Measurements from ENCODE around the gene P2RY4.
"Not testable (repeated sequence)": the region's sequence is repeated elsewhere in the genome, so short reads cannot be mapped to it uniquely, and the experiment has no call there.

Gene P2RY4

DNA sequence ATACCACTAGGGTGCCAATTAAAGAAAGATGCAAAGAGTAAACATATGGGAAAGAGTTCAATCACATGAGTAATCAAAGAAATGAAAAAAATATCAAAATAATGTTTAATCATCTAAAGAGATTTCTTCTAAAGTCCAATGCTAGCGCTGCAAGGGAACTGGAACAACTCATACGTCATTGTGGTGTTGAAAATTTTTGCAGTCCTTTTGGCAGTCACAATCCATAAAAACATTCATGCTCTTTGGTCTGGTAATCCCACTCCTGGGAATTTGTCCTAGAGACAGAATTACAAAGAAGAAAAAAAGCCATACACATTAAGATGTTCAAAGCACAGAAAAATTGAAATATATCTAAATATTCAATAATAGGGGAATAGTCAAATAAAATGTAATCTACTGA lies 4.6 kb downstream of the P2RY4 start:
- TF ChIP-seq, protein P1, sequence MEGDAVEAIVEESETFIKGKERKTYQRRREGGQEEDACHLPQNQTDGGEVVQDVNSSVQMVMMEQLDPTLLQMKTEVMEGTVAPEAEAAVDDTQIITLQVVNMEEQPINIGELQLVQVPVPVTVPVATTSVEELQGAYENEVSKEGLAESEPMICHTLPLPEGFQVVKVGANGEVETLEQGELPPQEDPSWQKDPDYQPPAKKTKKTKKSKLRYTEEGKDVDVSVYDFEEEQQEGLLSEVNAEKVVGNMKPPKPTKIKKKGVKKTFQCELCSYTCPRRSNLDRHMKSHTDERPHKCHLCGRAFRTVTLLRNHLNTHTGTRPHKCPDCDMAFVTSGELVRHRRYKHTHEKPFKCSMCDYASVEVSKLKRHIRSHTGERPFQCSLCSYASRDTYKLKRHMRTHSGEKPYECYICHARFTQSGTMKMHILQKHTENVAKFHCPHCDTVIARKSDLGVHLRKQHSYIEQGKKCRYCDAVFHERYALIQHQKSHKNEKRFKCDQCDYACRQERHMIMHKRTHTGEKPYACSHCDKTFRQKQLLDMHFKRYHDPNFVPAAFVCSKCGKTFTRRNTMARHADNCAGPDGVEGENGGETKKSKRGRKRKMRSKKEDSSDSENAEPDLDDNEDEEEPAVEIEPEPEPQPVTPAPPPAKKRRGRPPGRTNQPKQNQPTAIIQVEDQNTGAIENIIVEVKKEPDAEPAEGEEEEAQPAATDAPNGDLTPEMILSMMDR (IDR thresholded peaks at IDR 0.05; ENCODE audit: extremely low read depth, missing control alignments), result no peak
- no peak for DNase-seq (ENCODE audit: low spot score)

DNA sequence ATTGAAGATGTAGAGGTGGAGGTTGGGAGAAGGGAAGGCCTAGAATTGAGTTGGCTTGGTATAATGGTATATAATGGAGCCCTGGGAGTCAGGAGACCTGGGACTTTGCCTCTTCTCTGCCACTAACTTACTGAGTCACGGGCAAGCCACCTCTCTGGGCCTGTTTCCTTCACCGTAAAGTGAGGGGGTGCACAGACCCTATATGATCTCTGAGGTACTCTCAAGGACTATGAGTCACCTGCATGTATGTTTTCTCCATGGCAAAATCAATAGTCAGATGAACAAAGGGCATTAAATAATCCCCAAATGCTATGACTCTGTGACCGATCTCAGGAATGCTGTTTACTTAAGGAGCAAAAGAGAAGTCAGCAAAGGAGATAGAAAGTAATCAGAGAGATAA lies 5.1 kb downstream of the P2RY4 start:
- TF ChIP-seq, protein P1 (IDR thresholded peaks at IDR 0.05; ENCODE audit: extremely low read depth, missing control alignments), result no peak
- DNase-seq (ENCODE audit: low spot score), result no peak

DNA sequence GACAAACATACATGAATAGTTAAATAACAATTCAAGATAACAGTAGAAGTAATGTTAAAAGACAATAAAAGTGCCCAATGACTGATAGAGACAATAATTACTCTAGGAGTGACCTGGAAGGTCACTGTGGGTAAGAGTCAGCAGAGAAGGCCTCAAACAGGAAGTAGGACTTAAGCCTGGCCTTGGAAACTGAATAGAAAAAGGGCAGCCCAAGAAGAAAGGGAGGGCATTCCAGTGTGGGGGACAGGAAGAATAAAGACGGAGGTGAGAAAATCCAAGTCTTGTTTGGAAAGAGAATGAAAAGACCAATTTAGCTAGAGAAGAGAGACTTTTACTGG lies 6.0 kb downstream of the P2RY4 start:
- no peak for DNase-seq (ENCODE audit: low spot score)
- TF ChIP-seq, protein P1 (IDR thresholded peaks at IDR 0.05; ENCODE audit: extremely low read depth, missing control alignments), result no peak

DNA sequence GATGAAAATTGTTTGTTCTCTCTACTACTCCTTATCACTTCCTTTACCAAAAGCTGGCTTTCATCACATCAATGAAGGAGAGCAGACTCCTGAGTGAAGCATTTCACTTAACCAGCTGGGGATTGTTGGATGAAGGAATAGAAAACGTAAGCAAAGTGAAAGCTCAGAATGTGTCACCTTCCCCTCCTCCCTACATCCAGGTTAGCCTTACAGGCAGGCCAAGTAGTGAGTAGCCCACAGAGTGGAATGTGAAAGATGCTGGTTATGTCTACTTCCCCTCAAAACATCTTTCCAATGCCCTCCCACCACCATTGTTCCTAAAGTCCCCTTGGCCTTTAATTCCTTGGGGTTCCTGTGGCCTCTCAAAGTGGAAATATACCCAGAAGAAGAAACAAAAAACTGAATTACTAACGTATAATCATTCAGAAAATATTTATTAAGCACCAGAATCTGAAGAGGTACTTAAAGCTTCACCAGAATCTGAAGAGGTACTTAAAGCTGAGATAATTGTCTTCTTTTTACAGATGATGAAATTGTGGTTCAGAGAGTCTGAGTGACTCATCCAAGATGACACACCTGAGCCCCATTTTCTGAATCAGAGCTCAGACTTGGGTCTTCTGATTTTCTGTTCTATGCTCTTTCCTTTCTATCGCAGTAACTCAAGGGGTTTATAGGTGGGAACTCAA lies 6.5 kb downstream of the P2RY4 start:
- TF ChIP-seq, protein P1 (IDR thresholded peaks at IDR 0.05; ENCODE audit: extremely low read depth, missing control alignments), result no peak
- no peak for DNase-seq (ENCODE audit: low spot score)

DNA sequence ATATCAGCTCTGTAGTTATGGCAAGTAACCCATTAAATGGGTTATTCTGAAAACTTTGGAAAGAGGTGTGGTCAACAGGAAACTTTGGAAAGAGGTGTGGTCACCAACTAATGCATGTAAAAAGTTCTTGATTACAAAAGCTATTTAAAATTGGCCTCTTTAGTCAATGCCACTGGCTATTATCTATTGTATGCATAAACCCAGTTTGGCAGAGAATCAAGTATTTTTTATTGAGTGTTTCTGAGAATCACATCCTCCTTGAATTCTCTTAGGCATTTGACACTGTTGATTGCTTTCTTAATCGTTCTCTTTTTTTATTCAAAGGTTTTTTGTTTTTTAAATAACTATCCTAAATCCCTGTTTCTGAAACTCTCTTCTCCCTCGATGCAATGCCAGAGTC lies 7.5 kb downstream of the P2RY4 start:
- no peak for DNase-seq (ENCODE audit: low spot score)
- TF ChIP-seq, protein P1 (IDR thresholded peaks at IDR 0.05; ENCODE audit: extremely low read depth, missing control alignments), result no peak

DNA sequence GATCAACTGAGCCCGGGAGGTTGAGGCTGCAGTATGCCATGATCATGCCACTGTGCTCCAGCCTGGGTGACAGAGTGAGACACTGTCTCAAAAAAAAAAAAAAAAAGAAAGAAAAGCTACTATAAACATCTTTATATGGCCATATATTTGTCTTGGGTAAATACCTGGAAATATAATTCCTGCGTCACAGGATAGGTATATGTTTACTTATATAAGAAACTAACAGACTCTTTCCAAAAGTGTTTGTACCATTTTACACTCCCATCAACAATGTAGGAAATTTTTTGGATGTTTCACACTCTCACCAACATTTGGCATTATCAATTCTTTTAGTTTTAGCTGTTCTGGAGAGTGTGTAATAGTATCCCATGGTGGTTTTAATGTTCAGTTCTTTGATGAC lies 12.8 kb downstream of the P2RY4 start:
- TF ChIP-seq, protein P1 (IDR thresholded peaks at IDR 0.05; ENCODE audit: extremely low read depth, missing control alignments), result no peak
- no peak for DNase-seq (ENCODE audit: low spot score)

DNA sequence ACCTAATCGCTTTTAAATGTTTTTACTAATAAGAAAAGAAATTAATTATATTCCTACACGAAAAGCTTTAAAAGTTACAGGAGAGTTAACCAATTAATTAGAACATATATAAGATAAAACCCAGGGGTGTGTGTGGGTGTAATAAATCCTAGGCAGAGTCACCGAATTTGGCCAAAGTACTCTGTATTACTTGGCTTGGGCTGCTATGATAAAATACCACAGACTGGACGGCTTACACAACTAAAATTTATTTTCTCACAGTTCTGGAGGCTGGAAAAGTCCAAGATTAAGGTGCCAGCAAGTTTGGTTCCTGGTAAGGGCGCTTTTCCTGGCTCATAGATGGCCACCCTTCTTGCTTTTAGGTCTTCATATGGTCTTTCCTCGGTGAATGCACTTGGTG lies 15.1 kb downstream of the P2RY4 start:
- no peak for DNase-seq (ENCODE audit: low spot score)
- TF ChIP-seq, protein P1 (IDR thresholded peaks at IDR 0.05; ENCODE audit: extremely low read depth, missing control alignments), result no peak

DNA sequence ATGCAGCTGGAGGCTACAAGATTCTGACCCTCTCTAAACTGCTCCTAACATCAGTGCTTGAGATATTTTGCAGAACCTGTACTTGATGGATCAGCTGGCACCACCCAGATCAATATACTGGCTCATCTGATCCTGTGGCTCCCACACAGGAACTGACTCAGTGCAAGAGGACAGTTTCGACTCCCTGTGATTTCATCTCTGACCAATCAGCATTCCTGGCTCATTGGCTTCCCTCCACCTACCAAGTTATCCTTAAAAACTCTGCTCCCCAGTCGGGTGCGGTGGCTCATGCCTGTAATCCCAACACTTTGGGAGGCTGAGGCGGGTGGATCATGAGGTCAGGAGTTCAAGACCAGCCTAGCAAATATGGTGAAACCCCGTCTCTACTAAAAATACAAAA lies 16.4 kb downstream of the P2RY4 start:
- not testable (repeated sequence) for DNase-seq (ENCODE audit: low spot score)

Measured in GM20000 (cell line).